ENCODE measurements around the gene C13orf42. TPM values are rescaled to one million over a fixed set of nuclear protein-coding genes. Genes with fewer than 3 reads are reported as not detected.

C13orf42 gene
- total RNA-seq, 2 experiments from 2014 or later = not detected

DNA sequence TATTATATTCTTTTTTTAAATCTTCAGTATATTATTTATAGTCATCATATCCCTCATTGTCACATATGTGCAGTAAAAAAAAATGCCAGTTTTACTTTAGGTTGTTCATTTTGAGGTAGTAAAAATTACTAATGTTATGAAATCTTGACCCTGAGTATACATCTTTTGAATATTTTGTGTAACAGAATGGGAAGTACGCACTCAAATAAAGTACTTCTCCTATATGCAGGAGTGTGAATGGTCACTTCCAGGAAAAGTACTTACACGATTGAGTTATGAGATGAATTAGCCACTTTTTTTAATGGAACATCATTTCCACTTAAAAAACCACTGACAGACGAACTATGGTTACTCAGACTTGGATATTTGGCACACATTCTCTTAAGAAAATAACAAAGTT is 58.5 kb downstream of the C13orf42 start:
- Mint-ChIP-seq H3K27ac (no peak overlapping the region), H3K9me3 (no peaks in the 10 kb centered on the region), H3K4me1 (ENCODE audit: low read depth) (no peaks in the 10 kb centered on the region), H3K4me3 (no peak overlapping the region), H3K27me3 (no peaks in the 10 kb centered on the region), H3K36me3 (ENCODE audit: low read depth) (no peaks in the 10 kb centered on the region)
- no peak for DNase-seq
- intact Hi-C loops (cut with micrococcal nuclease) = no loop called here
- ATAC-seq = no peak
- ChIA-PET POLR2A (no interaction called here), CTCF (interaction anchor here (1.2 to 1.7 kb wide), 3 partner anchors 8 to 252 kb away, joined by 3 to 5 read pairs (median 3); no protein-coding TSS in a partner anchor)
- no peak for TF ChIP-seq CTCF (IDR thresholded peaks at IDR 0.05)

DNA sequence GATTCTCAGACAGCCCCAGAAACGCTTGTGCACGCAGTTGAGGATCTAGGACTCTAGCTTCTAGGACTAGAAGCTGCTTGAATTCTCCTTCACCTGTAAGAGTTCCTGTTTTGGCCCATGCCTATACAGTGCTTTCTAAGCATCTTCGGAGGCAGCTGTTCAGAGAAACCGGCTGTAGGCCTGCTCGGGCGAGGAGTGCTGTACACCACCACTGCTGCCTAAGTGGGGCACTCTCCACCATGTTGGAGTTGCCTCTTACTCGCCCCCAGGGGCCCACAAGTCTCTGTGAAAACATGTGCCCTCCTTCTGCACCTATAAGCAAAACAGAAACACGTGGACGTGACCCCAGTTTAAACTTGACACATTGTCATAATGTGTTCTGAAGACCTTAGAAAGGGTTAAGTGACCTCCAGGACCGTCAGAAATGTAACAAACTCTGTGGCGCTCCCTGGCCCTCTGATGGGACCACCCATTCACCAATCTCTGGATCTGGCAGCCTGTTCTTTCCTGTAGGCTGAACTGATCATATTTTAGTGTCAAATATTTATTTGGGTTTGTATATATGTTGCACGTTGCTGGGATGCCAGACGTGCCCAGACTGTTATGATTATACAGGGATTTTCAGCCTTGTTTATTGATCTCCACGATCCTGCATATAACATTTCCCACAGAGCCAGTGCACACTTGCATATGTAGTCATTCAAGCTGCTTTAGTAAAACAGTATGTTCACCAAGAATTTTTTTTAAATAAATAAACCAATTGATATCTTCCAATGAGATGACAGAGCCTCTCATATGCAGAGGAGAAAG is 60.8 kb downstream of the C13orf42 start:
- ATAC-seq (no peak), DNase-seq (no peak)
- Mint-ChIP-seq H3K27ac (no peak overlapping the region), H3K27me3 (no peaks in the 10 kb centered on the region), H3K36me3 (ENCODE audit: low read depth) (no peaks in the 10 kb centered on the region), H3K4me3 (no peak overlapping the region), H3K4me1 (ENCODE audit: low read depth) (no peaks in the 10 kb centered on the region), H3K9me3 (no peaks in the 10 kb centered on the region)
- intact Hi-C loops (cut with micrococcal nuclease) = no loop called here
- no peak for TF ChIP-seq CTCF (IDR thresholded peaks at IDR 0.05)
- ChIA-PET POLR2A (no interaction called here), CTCF (interaction anchor here (0.8 to 1.9 kb wide), 2 partner anchors 20 to 498 kb away, joined by 3 to 9 read pairs; no protein-coding TSS in a partner anchor)

- no peak for ATAC-seq
- POLR2A ChIA-PET = no interaction called here
- Mint-ChIP-seq H3K9me3 (no peaks in the 10 kb centered on the region), H3K27me3 (no peaks in the 10 kb centered on the region), H3K4me3 (no peak overlapping the region), H3K36me3 (ENCODE audit: low read depth) (no peaks in the 10 kb centered on the region), H3K4me1 (ENCODE audit: low read depth) (no peaks in the 10 kb centered on the region), H3K27ac (no peak overlapping the region)
- no peak for TF ChIP-seq CTCF (IDR thresholded peaks at IDR 0.05)
- CTCF ChIA-PET = interaction anchor here (1.2 to 1.9 kb wide), 2 partner anchors 21 to 114 kb away, joined by 3 to 9 read pairs; no protein-coding TSS in a partner anchor
- no peak for DNase-seq
- intact Hi-C loops (cut with micrococcal nuclease) = no loop called here
Observed at GRCh38 chr13:51048616-51049015, 62.5 kb downstream of the C13orf42 start.

GRCh38 chr13:51048166-51048461 is 63.0 kb downstream of the C13orf42 start:
- H3K27ac Mint-ChIP-seq = no peak overlapping the region
- ChIA-PET CTCF (interaction anchor here (1.2 to 1.9 kb wide), 2 partner anchors 22 to 115 kb away, joined by 3 to 9 read pairs; no protein-coding TSS in a partner anchor), POLR2A (no interaction called here)
- intact Hi-C loops (cut with micrococcal nuclease) = no loop called here
- no peaks in the 10 kb centered on the region for H3K36me3 Mint-ChIP-seq (ENCODE audit: low read depth)
- ATAC-seq (no peak), DNase-seq (no peak)
- H3K4me1 Mint-ChIP-seq (ENCODE audit: low read depth) = no peaks in the 10 kb centered on the region
- H3K27me3 Mint-ChIP-seq = no peaks in the 10 kb centered on the region
- TF ChIP-seq CTCF (IDR thresholded peaks at IDR 0.05) = no peak
- H3K9me3 Mint-ChIP-seq = no peaks in the 10 kb centered on the region
- H3K4me3 Mint-ChIP-seq = no peak overlapping the region

GRCh38 chr13:51047434-51048165 is 63.5 kb downstream of the C13orf42 start:
- no peak for ATAC-seq
- Mint-ChIP-seq H3K27me3 (no peaks in the 10 kb centered on the region), H3K27ac (no peak overlapping the region), H3K36me3 (ENCODE audit: low read depth) (no peaks in the 10 kb centered on the region), H3K4me3 (no peak overlapping the region), H3K9me3 (no peaks in the 10 kb centered on the region), H3K4me1 (ENCODE audit: low read depth) (no peaks in the 10 kb centered on the region)
- intact Hi-C loops (cut with micrococcal nuclease) = no loop called here
- POLR2A ChIA-PET = interaction anchor here (0.6 kb wide), 1 partner anchor 8 kb away, joined by 3 read pairs; no protein-coding TSS in a partner anchor
- CTCF ChIA-PET = no interaction called here
- TF ChIP-seq CTCF (IDR thresholded peaks at IDR 0.05) = no peak
- no peak for DNase-seq
